ENCODE data around the gene AKIRIN1.

The AKIRIN1 gene

DNA sequence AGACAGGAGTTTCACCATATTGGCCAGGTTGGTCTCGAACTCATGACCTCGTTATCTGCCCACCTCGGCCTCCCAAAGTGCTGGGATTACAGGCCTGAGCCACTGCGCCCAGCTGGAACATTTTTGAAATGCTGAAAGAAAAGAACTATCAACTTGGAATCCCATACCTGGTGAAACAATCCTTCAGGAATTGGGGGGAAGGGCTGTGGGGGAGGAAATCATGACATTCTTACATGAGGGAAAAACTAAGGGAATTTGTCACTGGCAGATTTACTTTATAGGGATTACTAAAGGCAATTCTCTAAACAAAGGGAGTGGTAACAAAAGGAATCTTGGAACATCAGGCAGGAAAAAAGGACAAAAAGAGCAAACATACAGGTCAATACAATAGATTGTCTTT, 60.9 kb downstream of the AKIRIN1 start:
- no peak for TF ChIP-seq GATA3 (IDR thresholded peaks at IDR 0.05; ENCODE audit: low read depth, low read length)

Measured in SH-SY5Y (cell line).